HepG2 (cell line): ENCODE data around the gene SERPINE2. TPM values are rescaled to one million over a fixed set of nuclear protein-coding genes. Genes with fewer than 3 reads are reported as not detected.
"Not testable (repeated sequence)": the region's sequence is repeated elsewhere in the genome, so short reads cannot be mapped to it uniquely, and the experiment has no call there.

Experiments used
- ATAC-seq: fragments of 200-7000 bp; cut with Tn5 transposase; 3 replicates; pipeline ENCODE4 v1.9.1; 2020; ENCODE audit warnings: mild to moderate bottlenecking, moderate library complexity
- BruUV-seq: library from RNA; stranded (reverse); fragments of 400-500 nt; replicated peaks from 2 replicates; lab custom pipeline; 2021; lab: Mats Ljungman, UMichigan
- CTCF ChIA-PET: fragments of 300-600 bp; formaldehyde crosslinking; extraction: SDS; loops from one replicate; lab custom pipeline; 2021; ENCODE audit warnings: low total read pairs, inconsistent platforms, low intra/inter-chr PET ratio; lab: Yijun Ruan, JAX
- POLR2A ChIA-PET: fragments of 350-600 bp; sonication (Branson Sonifier 250); formaldehyde crosslinking; loops from one replicate; lab custom pipeline; 2020; ENCODE audit warnings: antibody characterized with exemption, inconsistent platforms; lab: Yijun Ruan, JAX
- DNase-seq: peaks from one replicate; pipeline ENCODE4 v3.0.0-alpha.2; 2015; ENCODE audit warnings: low spot score
- FAIRE-seq: peaks from 3 replicates; lab custom pipeline; 2011; peaks lifted over from hg19 to GRCh38; lab: Jason Lieb, UNC
- H2AFZ ChIP-seq: one replicate; pipeline ENCODE4 v1.6.1; 2011; ENCODE audit warnings: low read length, inconsistent platforms
- H3K27ac ChIP-seq: fragments of 300-600 bp; 3 replicates; pipeline ENCODE4 v1.8.0; 2011; ENCODE audit warnings: mixed run types, mild to moderate bottlenecking, mixed read lengths, low read length, inconsistent platforms; ENCODE audit not compliant: insufficient read depth; ENCODE audit errors: extremely low read length
- H3K27me3 ChIP-seq, 2 experiments: fragments of 200-600 bp in 1 of 2; 2 replicates in 1 of 2; 3 replicates in 1 of 2; pipeline versions ENCODE4 v1.6.0 to v1.8.0; 2011; ENCODE audit warnings: low read length in 2 of 2, mild to moderate bottlenecking in 2 of 2, moderate library complexity in 2 of 2, inconsistent platforms in 1 of 2; ENCODE audit not compliant: insufficient read depth in 2 of 2, control insufficient read depth in 1 of 2
- H3K36me3 ChIP-seq, 2 experiments: fragments of 200-600 bp in 1 of 2; replicated peaks in 1 of 2; 2 replicates in 1 of 2; 3 replicates in 1 of 2; pipeline versions ENCODE4 v1.5.1 to v1.8.0; 2011; ENCODE audit warnings: low read length in 2 of 2, inconsistent platforms in 1 of 2; ENCODE audit not compliant: insufficient read depth in 2 of 2, control insufficient read depth in 1 of 2
- H3K4me1 ChIP-seq: 2 replicates; pipeline ENCODE4 v1.5.1; 2012; ENCODE audit warnings: low read length, inconsistent platforms; ENCODE audit not compliant: insufficient read depth
- H3K4me2 ChIP-seq: 2 replicates; pipeline ENCODE4 v1.6.0; 2011; ENCODE audit warnings: low read depth, low read length, inconsistent platforms
- H3K4me3 ChIP-seq, 3 experiments: fragments of 200-600 bp in 1 of 3; sonication (generic), shearing (Covaris generic) in 1 of 3; replicated peaks in 1 of 3; 2 replicates each; pipeline ENCODE4 v1.5.1; 2011 to 2016; ENCODE audit warnings: low read length in 3 of 3, inconsistent platforms in 2 of 3, low read depth in 2 of 3, mild to moderate bottlenecking in 2 of 3, control low read depth in 1 of 3, mixed read lengths in 1 of 3; ENCODE audit not compliant: insufficient read depth in 1 of 3
- H3K79me2 ChIP-seq: one replicate; pipeline ENCODE4 v1.6.1; 2011; ENCODE audit warnings: low read length, inconsistent platforms; ENCODE audit not compliant: insufficient read depth
- H3K9ac ChIP-seq: 2 replicates; pipeline ENCODE4 v1.6.0; 2011; ENCODE audit warnings: mild to moderate bottlenecking, low read depth, low read length, inconsistent platforms; ENCODE audit not compliant: insufficient read depth
- H3K9me3 ChIP-seq: 2 replicates; pipeline ENCODE4 v1.5.1; 2012; ENCODE audit warnings: mild to moderate bottlenecking, low read length
- H4K20me1 ChIP-seq: 2 replicates; pipeline ENCODE4 v1.6.0; 2011; ENCODE audit warnings: inconsistent platforms, mild to moderate bottlenecking, low read length, moderate library complexity; ENCODE audit not compliant: insufficient read depth
- CEBPB ChIP-seq: IDR thresholded peaks from 2 replicates; pipeline ENCODE4 v1.6.1; 2011; ENCODE audit warnings: low read depth, low read length, improper control_type of control experiment, borderline replicate concordance
- CEBPG ChIP-seq: IDR thresholded peaks from 2 replicates; pipeline ENCODE4 v1.6.1; 2016
- ELF4 ChIP-seq: sonication (generic); formaldehyde crosslinking; IDR thresholded peaks from 2 replicates; pipeline ENCODE4 v1.5.0; 2020; ENCODE audit warnings: missing genetic modification reagents, mild to moderate bottlenecking, moderate library complexity, borderline replicate concordance
- EP300 ChIP-seq, 3 experiments: sonication (generic) in 1 of 3; formaldehyde crosslinking in 1 of 3; IDR thresholded peaks; 2 replicates each; pipeline versions ENCODE4 v1.5.1 to v1.6.1; 2011 to 2020; ENCODE audit warnings: low read depth in 2 of 3, low read length in 2 of 3, borderline replicate concordance in 1 of 3, improper control_type of control experiment in 1 of 3, mild to moderate bottlenecking in 1 of 3, missing genetic modification reagents in 1 of 3, moderate library complexity in 1 of 3
- NCOR1 ChIP-seq: fragments of 200-600 bp; sonication (generic); IDR thresholded peaks from 2 replicates; pipeline ENCODE4 v1.7.0; 2017; ENCODE audit warnings: antibody characterized with exemption, low read length, borderline replicate concordance
- NFATC3 ChIP-seq: sonication (generic); formaldehyde crosslinking; IDR thresholded peaks from 2 replicates; pipeline ENCODE4 v1.5.1; 2020; ENCODE audit warnings: mild to moderate bottlenecking, missing genetic modification reagents
- NFE2L2 ChIP-seq: fragments of 150-350 bp; IDR thresholded peaks from 2 replicates; pipeline ENCODE4 v1.6.1; 2014; ENCODE audit warnings: low read length
- TEAD3 ChIP-seq: optimal IDR thresholded peaks from 2 replicates; pipeline ENCODE3; 2016; ENCODE audit warnings: borderline replicate concordance
- ZFX ChIP-seq: sonication (generic); formaldehyde crosslinking; IDR thresholded peaks from 2 replicates; pipeline ENCODE4 v1.4.0; 2020; ENCODE audit warnings: mild to moderate bottlenecking, low read depth, missing genetic modification reagents, moderate library complexity
- ZMYM4 ChIP-seq: sonication (generic); formaldehyde crosslinking; IDR thresholded peaks from 2 replicates; pipeline ENCODE4 v1.8.1; 2023; ENCODE audit warnings: mild to moderate bottlenecking, missing genetic modification reagents
- ZNF816 ChIP-seq: sonication (generic); formaldehyde crosslinking; IDR thresholded peaks from 2 replicates; pipeline ENCODE4 v1.8.0; 2022; ENCODE audit warnings: missing genetic modification reagents, mild to moderate bottlenecking, borderline replicate concordance
- WGBS: methylation state at CpG from one replicate; pipeline ENCODE4 v1.1.6; 2017; ENCODE audit warnings: low lambda C conversion rate; 5-methylcytosine and 5-hydroxymethylcytosine counted together
- in situ Hi-C: cut with HindIII; loops from 2 replicates; pipeline ENCODE4 v1.10.0; 2017; ENCODE audit warnings: low pct_unique_long_range_greater_than_20kb; ENCODE audit not compliant: extremely low pct_ligation_motif_present
- intact Hi-C: fragments of 100-400 bp; cut with micrococcal nuclease; formaldehyde crosslinking; loops from one replicate; pipeline ENCODE4 v1.10.0; 2022; ENCODE audit not compliant: unreplicated experiment
- polyA plus RNA-seq, 8 experiments: library from polyadenylated mRNA; depleted of rRNA in 3 of 8; stranded (reverse) in 7 of 8; unstranded in 1 of 8; fragments of >200 nt; fragmentation: Illumina TruSeq in 4 of 8; extraction: Trizol in 4 of 8; gene quantifications; 2 replicates each; pipeline versions ENCODE4 v1.2.1 to v1.2.3, GENCODE V29; 2011 to 2016; ENCODE audit warnings: low read depth in 4 of 8, missing spikeins in 1 of 8, mixed read lengths in 1 of 8; ENCODE audit not compliant: insufficient read depth in 1 of 8
- total RNA-seq, 5 experiments: library from RNA; depleted of rRNA; stranded (reverse); fragments of >200 nt; fragmentation: Illumina TruSeq; extraction: Trizol; gene quantifications; 2 replicates each; pipeline ENCODE4 v1.2.3, GENCODE V29; 2016; ENCODE audit warnings: low read depth in 1 of 5
- TF ChIP-seq, protein P1 (sequence below): IDR thresholded peaks from 2 replicates; pipeline ENCODE4 v1.6.1; 2018; ENCODE audit warnings: missing genetic modification reagents, mild to moderate bottlenecking, missing compliant biosample characterization

The SERPINE2 gene
- total and polyA plus RNA-seq, 2 of the 13 experiments (the other 11 are each of a cell fraction or from before 2014, with no cell fraction given): 7.9 to 18.1 TPM

DNA sequence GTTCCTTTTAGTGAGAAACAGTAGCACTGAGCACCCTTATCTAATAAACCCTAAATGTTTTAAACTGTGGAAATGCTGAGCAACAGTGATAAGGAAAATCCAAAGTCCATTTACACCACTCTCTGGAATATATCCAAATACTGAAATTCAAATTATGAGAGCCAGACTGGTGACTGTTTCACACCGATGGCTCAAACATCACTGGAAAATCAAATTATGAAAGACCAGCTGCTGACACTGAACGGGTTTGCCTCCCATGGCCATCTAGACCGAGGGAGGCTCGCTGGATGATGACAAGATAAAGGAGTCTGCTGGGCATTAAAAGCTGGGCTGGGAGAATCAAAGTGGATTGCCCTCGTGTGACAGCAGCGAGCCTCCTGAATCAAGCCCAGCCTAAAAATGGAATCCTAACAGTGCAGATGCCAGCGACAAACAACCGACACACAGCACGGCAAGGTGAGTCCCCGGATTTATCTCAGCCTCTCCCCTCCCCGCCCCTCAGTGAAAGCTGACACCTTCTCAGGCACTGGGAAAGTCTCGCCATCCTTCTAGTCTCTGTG, 30.3 kb downstream of the SERPINE2 start (continued):
- TF ChIP-seq NCOR1 (peak; percentile 51; the same call in 1 of the 2 replicates), ELF4 (CRISPR knock-in tag) (no peak), EP300 (IDR thresholded peaks at IDR 0.05; ENCODE audit: low read depth in 2 of 2, low read length in 2 of 2) (no peak), EP300 (CRISPR knock-in tag; IDR thresholded peaks at IDR 0.05; ENCODE audit: borderline replicate concordance) (0 out of 2 replicates have a peak, but pooled peaks have one; percentile 13), ZMYM4 (CRISPR knock-in tag) (0 out of 2 replicates have a peak, but pooled peaks have one; percentile 35), TEAD3 (CRISPR knock-in tag) (no peak), NFE2L2 (peak; percentile 32; the same call in 1 of the 2 replicates), NFATC3 (no peak), CEBPG (0 out of 2 replicates have a peak, but pooled peaks have one; percentile 7), ZNF816 (CRISPR knock-in tag) (no peak)
- TF ChIP-seq, protein P1, sequence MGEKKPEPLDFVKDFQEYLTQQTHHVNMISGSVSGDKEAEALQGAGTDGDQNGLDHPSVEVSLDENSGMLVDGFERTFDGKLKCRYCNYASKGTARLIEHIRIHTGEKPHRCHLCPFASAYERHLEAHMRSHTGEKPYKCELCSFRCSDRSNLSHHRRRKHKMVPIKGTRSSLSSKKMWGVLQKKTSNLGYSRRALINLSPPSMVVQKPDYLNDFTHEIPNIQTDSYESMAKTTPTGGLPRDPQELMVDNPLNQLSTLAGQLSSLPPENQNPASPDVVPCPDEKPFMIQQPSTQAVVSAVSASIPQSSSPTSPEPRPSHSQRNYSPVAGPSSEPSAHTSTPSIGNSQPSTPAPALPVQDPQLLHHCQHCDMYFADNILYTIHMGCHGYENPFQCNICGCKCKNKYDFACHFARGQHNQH: 0 out of 2 replicates have a peak, but pooled peaks have one; percentile 19

DNA sequence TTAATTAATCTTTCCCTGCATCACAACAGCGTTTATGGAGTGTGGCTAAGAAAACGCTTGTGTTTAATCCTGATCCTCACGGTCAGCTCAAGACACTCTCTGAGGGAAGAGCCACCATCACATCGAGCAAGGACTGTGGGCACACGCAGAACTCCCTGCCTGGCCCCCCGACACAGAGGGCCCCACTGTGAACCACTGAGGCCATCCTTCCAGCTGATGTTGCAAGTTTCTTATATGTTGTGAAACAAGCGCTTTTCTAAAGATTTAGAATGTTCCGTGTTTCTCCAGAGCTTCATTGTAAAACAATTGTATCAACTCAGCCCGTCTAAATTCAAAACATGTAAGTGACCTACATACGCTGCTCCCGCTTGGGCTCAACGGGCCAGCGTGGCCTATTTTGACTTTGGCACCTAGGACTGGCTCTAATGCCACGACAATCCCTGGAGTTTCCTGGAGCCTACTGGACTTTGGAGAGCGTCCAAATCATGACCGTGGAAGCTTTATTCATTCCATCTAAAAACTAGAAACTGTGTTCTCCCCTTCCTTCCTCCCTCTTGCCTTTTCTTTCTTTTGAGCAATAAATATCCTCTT, 34.9 kb downstream of the SERPINE2 start:
- DNase-seq (no peak), FAIRE-seq (no peak), ATAC-seq (no peak)
- TF ChIP-seq CEBPB (peak; percentile 58; the same call in 1 of the 2 replicates), ZFX (CRISPR knock-in tag) (no peak)
- Histone ChIP-seq H3K36me3 (no peaks in the 10 kb centered on the region), H3K9ac (no peak overlapping the region), H3K4me2 (no peak overlapping the region), H3K79me2 (no peaks in the 10 kb centered on the region), H3K4me1 (peaks cover 17% of the 10 kb centered on the region), H3K27ac (no peak overlapping the region), H4K20me1 (no peaks in the 10 kb centered on the region), H3K4me3 (no peak overlapping the region), H2AFZ (no peak overlapping the region), H3K9me3 (no peaks in the 10 kb centered on the region), H3K27me3 (no peaks in the 10 kb centered on the region)
- WGBS: 68% methylated on average over 16 of the region's 16 CpGs
- CTCF ChIA-PET: no interaction called here
- intact Hi-C loops: no loop called here
- in situ Hi-C loops: no loop called here
- POLR2A ChIA-PET: no interaction called here
- no TSS peak for BruUV-seq

DNA sequence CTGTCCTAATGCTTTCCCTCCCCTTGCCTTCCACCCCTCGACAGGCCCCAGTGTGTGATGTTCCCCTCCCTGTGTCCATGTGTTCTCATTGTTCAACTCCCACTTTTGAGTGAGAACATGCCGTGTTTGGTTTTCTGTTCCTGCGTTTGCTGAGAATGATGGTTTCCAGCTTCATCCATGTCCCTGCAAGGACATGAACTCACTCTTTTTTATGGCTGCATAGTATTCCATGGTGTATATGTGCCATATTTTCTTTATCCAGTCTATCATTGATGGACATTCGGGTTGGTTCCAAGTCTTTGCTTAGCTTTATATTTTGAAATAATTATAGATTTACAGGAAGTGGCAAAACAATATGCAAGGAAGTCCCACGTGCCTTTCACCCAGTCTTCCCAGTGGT, 38.4 kb downstream of the SERPINE2 start:
- H3K79me2 ChIP-seq, DNase-seq, BruUV-seq, FAIRE-seq, H3K27me3 ChIP-seq, H2AFZ ChIP-seq, in situ Hi-C loops, ATAC-seq, H4K20me1 ChIP-seq, H3K9me3 ChIP-seq, H3K4me3 ChIP-seq, H3K36me3 ChIP-seq, H3K27ac ChIP-seq, H3K4me2 ChIP-seq, intact Hi-C loops, CTCF ChIA-PET, H3K9ac ChIP-seq: not testable (repeated sequence)
- 94% methylated on average over 5 of the region's 5 CpGs for WGBS
- peaks cover 30% of the 10 kb centered on the region for H3K4me1 ChIP-seq
- POLR2A ChIA-PET: interaction anchor here (1.4 kb wide), 1 partner anchor 146 kb away, joined by 3 read pairs; no protein-coding TSS in a partner anchor
